Activated CD4-positive, CD25-positive, alpha-beta regulatory T cell treated with anti-CD3 and anti-CD28 coated beads, Interleukin-2, amount 50 U/mL, for 16 hours (primary cell): ENCODE data around the gene SLC30A7.

ENCODE experiments used
- DNase-seq: peaks from one replicate; pipeline ENCODE4 v3.0.0-alpha.2; 2020; ENCODE audit warnings: low read depth, low spot score

Gene SLC30A7

GRCh38 chr1:101025657-101026429 is 130.0 kb downstream of the SLC30A7 start, which contains the start of gene DPH5:
Gene DPH5 (minus strand): TSS chr1:101025784. CDS start chr1:101025443, 341 bp downstream.
- peak; percentile 75 for DNase-seq

GRCh38 chr1:101026430-101026788 is 130.5 kb downstream of the SLC30A7 start:
- DNase-seq = no peak

GRCh38 chr1:101027194-101027772 is 131.4 kb downstream of the SLC30A7 start:
- DNase-seq = no peak

GRCh38 chr1:101028466-101028865 is 132.6 kb downstream of the SLC30A7 start:
- no peak for DNase-seq

- DNase-seq = no peak
Observed at GRCh38 chr1:101029184-101029583, 133.3 kb downstream of the SLC30A7 start.

- no peak for DNase-seq
Observed at GRCh38 chr1:101030881-101031280, 135.0 kb downstream of the SLC30A7 start.
